Bronchus fibroblast of lung (primary cell): ENCODE measurements around the gene UCP3. TPM values are rescaled to one million over a fixed set of nuclear protein-coding genes. Genes with fewer than 3 reads are reported as not detected.

ENCODE experiments used
- total RNA-seq: library from RNA; depleted of rRNA; stranded (reverse); fragments of >200 nt; gene quantifications from 2 replicates; pipeline ENCODE4 v1.2.3, GENCODE V29; 2015

UCP3 gene
- 0.30 and 0.50 TPM in 2 replicates for total RNA-seq

GRCh38 chr11:74008373-74009229 is at the start of gene UCP3:
UCP3 (minus strand) TSS chr11:74009085; CDS start chr11:74007042, 2,043 bp downstream.

DNA sequence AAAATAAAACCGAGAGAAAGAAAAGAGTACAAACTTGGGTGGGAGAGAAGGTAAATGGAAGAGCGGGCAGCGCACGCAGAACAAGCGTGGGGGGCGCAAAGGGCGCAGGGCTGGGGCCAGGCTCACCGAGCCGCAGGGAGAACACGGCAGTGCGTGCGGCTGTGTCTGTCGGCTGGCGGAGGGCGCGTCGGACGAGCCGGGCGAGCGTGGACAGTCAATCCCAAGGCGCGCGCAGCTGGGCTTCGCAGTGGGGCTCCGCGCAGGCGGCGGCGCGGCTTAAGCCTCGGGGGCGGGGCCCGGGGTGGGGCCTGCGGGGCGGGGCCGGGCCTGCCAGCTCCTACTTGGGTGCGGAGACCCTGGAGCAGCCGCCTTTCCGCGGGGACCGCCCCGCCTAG is 26.3 kb downstream of the UCP3 start, which contains the start of gene UCP2:
UCP2 (minus strand) TSS at position 249 of the 395 bp plus-strand sequence. CDS start 4,465 bp downstream, outside the sequence.

DNA sequence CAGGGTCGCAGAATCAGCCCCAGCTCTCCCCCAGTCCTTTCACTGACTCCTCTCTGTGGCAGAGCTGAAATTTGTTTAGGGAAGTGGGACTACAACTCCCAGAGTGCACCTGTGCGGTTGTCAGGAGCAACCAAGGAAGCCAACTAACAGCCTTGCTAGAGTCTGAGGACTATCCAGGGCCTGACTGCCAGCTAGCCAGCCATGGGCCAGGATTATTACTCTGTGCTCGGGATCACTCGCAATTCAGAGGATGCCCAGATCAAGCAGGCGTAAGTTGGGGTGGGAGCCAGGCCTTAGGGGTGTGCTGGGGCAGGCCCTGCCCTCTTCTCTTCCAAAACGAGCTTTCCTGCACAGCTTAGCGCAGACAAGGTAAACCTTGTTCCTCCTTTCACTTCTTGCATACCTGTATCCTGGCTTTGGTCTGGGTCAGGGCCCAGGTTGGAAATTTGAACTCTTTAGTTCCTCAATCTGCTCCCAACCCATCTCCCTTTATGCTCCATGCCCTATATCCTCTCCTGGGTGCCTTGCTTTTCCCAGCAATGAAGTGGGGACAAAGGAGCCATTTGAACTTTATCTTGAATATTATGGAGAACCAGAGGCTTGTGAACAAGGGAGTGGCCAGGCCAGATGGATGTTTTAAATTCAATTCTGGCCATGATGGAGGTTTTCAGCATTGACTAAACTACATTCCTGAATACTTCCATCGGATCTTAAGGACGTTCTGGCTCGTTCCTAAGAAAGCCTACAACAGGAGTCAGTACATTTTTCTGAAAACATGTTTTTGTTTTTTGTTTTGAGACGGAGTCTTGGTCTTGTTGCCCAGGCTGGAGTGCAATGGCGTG is 57.8 kb downstream of the UCP3 start, which contains the start of gene DNAJB13:
DNAJB13 (plus strand) TSS at position 158 of the 842 bp plus-strand sequence; CDS start at position 202, 44 bp downstream.

Other genes starting within 250 kb of the UCP3 start
- 60.5 and 70.6 TPM in 2 replicates for gene RAB6A, start 248.0 kb downstream of the UCP3 start, total RNA-seq
- 40.7 and 46.4 TPM in 2 replicates for gene MRPL48, start 221.2 kb downstream of the UCP3 start, total RNA-seq
- gene COA4, start 132.2 kb downstream of the UCP3 start, total RNA-seq, result 135 and 141 TPM in 2 replicates
- 9.5 and 11.4 TPM in 2 replicates for gene PAAF1, start 132.1 kb downstream of the UCP3 start, total RNA-seq
- not detected in 2 replicates for gene DNAJB13, start 58.1 kb downstream of the UCP3 start, total RNA-seq
- 20.7 and 21.6 TPM in 2 replicates for gene UCP2, start 26.2 kb downstream of the UCP3 start, total RNA-seq
- 11.8 and 13.8 TPM in 2 replicates for gene C2CD3, start 161.9 kb upstream of the UCP3 start, total RNA-seq
- gene PPME1, start 162.2 kb upstream of the UCP3 start, total RNA-seq, result 36.0 and 47.7 TPM in 2 replicates